ENCODE measurements around the gene FBXO31.

FBXO31 gene

GRCh38 chr16:87431926-87432325 lies 48.4 kb upstream of the FBXO31 start:
- ChIA-PET POLR2A (no interaction called here), CTCF (interaction anchor here (0.6 to 1.5 kb wide), 3 partner anchors 11 to 134 kb away, joined by 3 to 5 read pairs (median 3); no protein-coding TSS in a partner anchor)
- TF ChIP-seq, protein P1, sequence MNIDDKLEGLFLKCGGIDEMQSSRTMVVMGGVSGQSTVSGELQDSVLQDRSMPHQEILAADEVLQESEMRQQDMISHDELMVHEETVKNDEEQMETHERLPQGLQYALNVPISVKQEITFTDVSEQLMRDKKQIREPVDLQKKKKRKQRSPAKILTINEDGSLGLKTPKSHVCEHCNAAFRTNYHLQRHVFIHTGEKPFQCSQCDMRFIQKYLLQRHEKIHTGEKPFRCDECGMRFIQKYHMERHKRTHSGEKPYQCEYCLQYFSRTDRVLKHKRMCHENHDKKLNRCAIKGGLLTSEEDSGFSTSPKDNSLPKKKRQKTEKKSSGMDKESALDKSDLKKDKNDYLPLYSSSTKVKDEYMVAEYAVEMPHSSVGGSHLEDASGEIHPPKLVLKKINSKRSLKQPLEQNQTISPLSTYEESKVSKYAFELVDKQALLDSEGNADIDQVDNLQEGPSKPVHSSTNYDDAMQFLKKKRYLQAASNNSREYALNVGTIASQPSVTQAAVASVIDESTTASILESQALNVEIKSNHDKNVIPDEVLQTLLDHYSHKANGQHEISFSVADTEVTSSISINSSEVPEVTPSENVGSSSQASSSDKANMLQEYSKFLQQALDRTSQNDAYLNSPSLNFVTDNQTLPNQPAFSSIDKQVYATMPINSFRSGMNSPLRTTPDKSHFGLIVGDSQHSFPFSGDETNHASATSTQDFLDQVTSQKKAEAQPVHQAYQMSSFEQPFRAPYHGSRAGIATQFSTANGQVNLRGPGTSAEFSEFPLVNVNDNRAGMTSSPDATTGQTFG (tag by site-specific recombination; IDR thresholded peaks at IDR 0.05; ENCODE audit: borderline replicate concordance), result no peak
- TF ChIP-seq ZNF621 (tag by site-specific recombination; IDR thresholded peaks at IDR 0.05), result no peak
- TF ChIP-seq ZNF623 (tag by site-specific recombination; IDR thresholded peaks at IDR 0.05), result no peak
- TF ChIP-seq ZNF223 (tag by site-specific recombination; IDR thresholded peaks at IDR 0.05), result no peak
- no peak for TF ChIP-seq KLF16 (tag by site-specific recombination; IDR thresholded peaks at IDR 0.05)
- no peaks in the 10 kb centered on the region for H3K9me3 ChIP-seq (ENCODE audit: control insufficient read depth, insufficient read depth, low read depth, low read length)
- no peak overlapping the region for H3K4me3 ChIP-seq (ENCODE audit: low read depth, low read length)
- no peak overlapping the region for H3K27ac ChIP-seq (ENCODE audit: extremely low read depth, low read depth, low read length)
- H3K36me3 ChIP-seq (ENCODE audit: control insufficient read depth in 2 of 2, insufficient read depth in 1 of 2, low read length in 2 of 2), result peaks cover 0 to 27% of the 10 kb centered on the region in 2 experiments; a peak in 2 of 3 replicates
- peaks cover 3% of the 10 kb centered on the region; the same call in 1 of the 2 replicates for H3K4me1 ChIP-seq (ENCODE audit: control insufficient read depth, insufficient read depth, low read length)

- Histone ChIP-seq H3K36me3 (ENCODE audit: control insufficient read depth in 2 of 2, insufficient read depth in 1 of 2, low read length in 2 of 2) (peaks cover 10 to 58% of the 10 kb centered on the region in 2 experiments; a peak in 2 of 3 replicates), H3K9me3 (ENCODE audit: control insufficient read depth, insufficient read depth, low read depth, low read length) (no peaks in the 10 kb centered on the region), H3K4me3 (ENCODE audit: low read depth, low read length) (no peak overlapping the region), H3K27ac (ENCODE audit: extremely low read depth, low read depth, low read length) (no peak overlapping the region), H3K4me1 (ENCODE audit: control insufficient read depth, insufficient read depth, low read length) (no peaks in the 10 kb centered on the region)
- TF ChIP-seq, protein P2, sequence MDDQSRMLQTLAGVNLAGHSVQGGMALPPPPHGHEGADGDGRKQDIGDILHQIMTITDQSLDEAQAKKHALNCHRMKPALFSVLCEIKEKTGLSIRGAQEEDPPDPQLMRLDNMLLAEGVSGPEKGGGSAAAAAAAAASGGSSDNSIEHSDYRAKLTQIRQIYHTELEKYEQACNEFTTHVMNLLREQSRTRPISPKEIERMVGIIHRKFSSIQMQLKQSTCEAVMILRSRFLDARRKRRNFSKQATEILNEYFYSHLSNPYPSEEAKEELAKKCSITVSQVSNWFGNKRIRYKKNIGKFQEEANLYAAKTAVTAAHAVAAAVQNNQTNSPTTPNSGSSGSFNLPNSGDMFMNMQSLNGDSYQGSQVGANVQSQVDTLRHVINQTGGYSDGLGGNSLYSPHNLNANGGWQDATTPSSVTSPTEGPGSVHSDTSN (CRISPR knock-in tag; IDR thresholded peaks at IDR 0.05), result no peak
- TF ChIP-seq ZNF202 (tag by site-specific recombination; IDR thresholded peaks at IDR 0.05; ENCODE audit: borderline replicate concordance), result no peak
- TF ChIP-seq, protein P3, sequence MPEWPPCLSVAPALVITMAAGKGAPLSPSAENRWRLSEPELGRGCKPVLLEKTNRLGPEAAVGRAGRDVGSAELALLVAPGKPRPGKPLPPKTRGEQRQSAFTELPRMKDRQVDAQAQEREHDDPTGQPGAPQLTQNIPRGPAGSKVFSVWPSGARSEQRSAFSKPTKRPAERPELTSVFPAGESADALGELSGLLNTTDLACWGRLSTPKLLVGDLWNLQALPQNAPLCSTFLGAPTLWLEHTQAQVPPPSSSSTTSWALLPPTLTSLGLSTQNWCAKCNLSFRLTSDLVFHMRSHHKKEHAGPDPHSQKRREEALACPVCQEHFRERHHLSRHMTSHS (tag by site-specific recombination; IDR thresholded peaks at IDR 0.05), result no peak
- TF ChIP-seq, protein P4, sequence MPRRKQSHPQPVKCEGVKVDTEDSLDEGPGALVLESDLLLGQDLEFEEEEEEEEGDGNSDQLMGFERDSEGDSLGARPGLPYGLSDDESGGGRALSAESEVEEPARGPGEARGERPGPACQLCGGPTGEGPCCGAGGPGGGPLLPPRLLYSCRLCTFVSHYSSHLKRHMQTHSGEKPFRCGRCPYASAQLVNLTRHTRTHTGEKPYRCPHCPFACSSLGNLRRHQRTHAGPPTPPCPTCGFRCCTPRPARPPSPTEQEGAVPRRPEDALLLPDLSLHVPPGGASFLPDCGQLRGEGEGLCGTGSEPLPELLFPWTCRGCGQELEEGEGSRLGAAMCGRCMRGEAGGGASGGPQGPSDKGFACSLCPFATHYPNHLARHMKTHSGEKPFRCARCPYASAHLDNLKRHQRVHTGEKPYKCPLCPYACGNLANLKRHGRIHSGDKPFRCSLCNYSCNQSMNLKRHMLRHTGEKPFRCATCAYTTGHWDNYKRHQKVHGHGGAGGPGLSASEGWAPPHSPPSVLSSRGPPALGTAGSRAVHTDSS (tag by site-specific recombination; IDR thresholded peaks at IDR 0.05), result no peak
- TF ChIP-seq ZBTB17 (tag by site-specific recombination; IDR thresholded peaks at IDR 0.05), result no peak
- TF ChIP-seq ZNF10 (tag by site-specific recombination; IDR thresholded peaks at IDR 0.05), result no peak
- no peak for TF ChIP-seq ZNF561 (tag by site-specific recombination; IDR thresholded peaks at IDR 0.05; ENCODE audit: borderline replicate concordance)
- no peak for TF ChIP-seq ZBTB1 (tag by site-specific recombination; IDR thresholded peaks at IDR 0.05)
- TF ChIP-seq, protein P5, sequence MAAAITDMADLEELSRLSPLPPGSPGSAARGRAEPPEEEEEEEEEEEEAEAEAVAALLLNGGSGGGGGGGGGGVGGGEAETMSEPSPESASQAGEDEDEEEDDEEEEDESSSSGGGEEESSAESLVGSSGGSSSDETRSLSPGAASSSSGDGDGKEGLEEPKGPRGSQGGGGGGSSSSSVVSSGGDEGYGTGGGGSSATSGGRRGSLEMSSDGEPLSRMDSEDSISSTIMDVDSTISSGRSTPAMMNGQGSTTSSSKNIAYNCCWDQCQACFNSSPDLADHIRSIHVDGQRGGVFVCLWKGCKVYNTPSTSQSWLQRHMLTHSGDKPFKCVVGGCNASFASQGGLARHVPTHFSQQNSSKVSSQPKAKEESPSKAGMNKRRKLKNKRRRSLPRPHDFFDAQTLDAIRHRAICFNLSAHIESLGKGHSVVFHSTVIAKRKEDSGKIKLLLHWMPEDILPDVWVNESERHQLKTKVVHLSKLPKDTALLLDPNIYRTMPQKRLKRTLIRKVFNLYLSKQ (tag by site-specific recombination; IDR thresholded peaks at IDR 0.05; ENCODE audit: borderline replicate concordance), result no peak
- no peak for TF ChIP-seq ZSCAN23 (tag by site-specific recombination; IDR thresholded peaks at IDR 0.05)
- TF ChIP-seq INSM2 (tag by site-specific recombination; IDR thresholded peaks at IDR 0.05), result no peak
- no peak for TF ChIP-seq GLIS1 (tag by site-specific recombination; IDR thresholded peaks at IDR 0.05)
- no peak for TF ChIP-seq ZNF530 (tag by site-specific recombination; IDR thresholded peaks at IDR 0.05; ENCODE audit: low read depth)
- TF ChIP-seq ZNF274 (IDR thresholded peaks at IDR 0.05; ENCODE audit: low read length), result no peak
- no peak for TF ChIP-seq ZNF274 (tag by site-specific recombination; IDR thresholded peaks at IDR 0.05; ENCODE audit: borderline replicate concordance)
- no peak for TF ChIP-seq RBAK (tag by site-specific recombination; IDR thresholded peaks at IDR 0.05)
- TF ChIP-seq ZSCAN16 (tag by site-specific recombination; IDR thresholded peaks at IDR 0.05), result no peak
- POLR2A ChIA-PET, result no interaction called here
- CTCF ChIA-PET, result interaction anchor here (0.7 to 3.1 kb wide), 6 partner anchors 10 to 209 kb away, joined by 3 to 13 read pairs (median 4); no protein-coding TSS in a partner anchor
These were observed 43.0 kb upstream of the FBXO31 start for GRCh38 chr16:87426423-87427215.

Measured in HEK293 (cell line).